Activated CD8-positive, alpha-beta memory T cell treated with anti-CD3 and anti-CD28 coated beads for 1 hour (primary cell): ENCODE results near the gene ZNF324.
A peak's percentile ranks its signal among the peaks of the same experiment; 100 is the strongest.
"Not testable (repeated sequence)": the region's sequence is repeated elsewhere in the genome, so short reads cannot be mapped to it uniquely, and the experiment has no call there.

Experiments
- DNase-seq, 2 donors: peaks; one replicate each; pipeline ENCODE4 v3.0.0-alpha.2; 2020; ENCODE audit warnings: low read depth in 1 of 2; ENCODE audit errors: extremely low read depth in 1 of 2

ZNF324 gene

DNA sequence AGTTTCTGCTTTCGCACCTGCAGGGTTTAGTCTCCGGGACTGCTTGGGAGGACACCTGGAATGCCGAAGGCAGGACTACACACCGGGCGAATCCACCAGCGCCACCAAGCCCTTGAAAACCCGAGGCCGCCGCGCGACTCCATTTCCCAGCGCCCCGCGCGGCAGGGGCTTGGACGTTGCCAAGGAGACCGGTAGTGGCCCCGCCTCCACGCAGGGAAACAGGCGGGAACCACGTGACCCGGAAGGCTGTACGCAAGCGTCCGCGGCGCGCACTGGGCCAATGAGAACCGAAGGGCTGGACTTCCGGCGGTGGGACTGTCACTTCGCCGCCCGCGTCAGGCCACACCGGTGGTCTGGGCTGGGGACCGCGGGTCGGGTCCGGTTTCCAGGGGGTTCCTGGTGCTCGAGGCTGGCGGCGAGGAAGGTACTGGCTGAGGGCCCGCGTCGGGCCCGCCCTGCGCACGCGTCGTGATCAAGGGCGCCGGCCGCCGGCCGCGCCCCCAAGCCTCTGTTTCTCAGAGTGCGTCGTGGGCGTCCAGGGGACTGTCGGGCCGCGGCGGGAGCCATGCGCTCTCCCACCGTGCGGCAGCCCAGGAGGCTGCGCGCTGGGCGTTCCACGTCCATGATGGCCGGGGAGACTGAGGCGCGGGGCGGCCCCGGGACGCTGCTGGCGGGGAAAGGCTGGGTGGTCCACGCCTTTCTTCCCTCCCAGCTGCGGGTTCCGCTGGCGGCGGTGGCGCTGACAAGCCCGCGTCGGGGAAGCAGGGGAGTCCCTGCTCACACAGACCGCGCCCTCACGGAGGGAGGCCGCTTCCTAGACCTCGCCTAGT, at the start of gene ZNF324:
ZNF324 (plus strand) TSS at position 321 of the 830 bp plus-strand sequence. CDS start 2,106 bp downstream, outside the sequence.
- DNase-seq = peak; percentile 96 to 97

DNA sequence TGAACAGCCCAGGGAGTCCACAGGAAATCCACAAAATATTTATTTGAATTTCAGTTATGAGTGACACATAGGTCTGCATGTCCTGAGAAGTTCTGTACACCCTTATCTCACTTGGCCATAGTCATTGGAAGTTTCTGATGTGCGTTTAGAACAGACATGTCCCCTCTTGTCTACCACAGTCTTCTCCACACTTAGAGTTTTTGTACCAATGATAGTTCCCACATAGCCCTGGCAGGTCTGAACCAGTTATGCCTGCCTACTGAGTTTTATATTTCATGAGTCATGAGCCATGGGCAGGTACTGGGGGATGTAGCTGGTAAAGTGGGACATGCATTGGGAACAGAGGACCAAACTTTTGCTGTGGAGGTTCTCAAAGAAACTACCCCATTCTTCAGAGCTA, 38.3 kb upstream of the ZNF324 start:
- no peak for DNase-seq

DNA sequence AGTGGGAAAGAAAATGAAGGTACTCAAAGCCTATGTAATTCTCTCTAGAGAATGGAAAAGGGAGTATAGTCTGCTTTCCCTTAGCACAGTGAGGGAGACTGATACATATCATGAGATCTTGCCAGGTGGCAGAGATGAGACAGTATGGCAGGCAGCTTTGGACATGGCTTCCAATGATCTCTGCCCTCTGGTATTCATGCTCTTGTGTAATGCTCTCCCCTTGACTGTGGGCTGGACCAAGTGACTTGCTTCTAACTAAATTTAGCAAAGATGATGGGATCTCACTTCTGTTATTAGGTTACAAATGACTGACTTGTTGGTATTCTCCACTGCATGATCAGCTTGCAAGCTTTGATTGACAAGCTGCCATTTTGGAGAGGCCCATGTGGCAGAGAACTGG, 37.1 kb upstream of the ZNF324 start:
- no peak for DNase-seq

DNA sequence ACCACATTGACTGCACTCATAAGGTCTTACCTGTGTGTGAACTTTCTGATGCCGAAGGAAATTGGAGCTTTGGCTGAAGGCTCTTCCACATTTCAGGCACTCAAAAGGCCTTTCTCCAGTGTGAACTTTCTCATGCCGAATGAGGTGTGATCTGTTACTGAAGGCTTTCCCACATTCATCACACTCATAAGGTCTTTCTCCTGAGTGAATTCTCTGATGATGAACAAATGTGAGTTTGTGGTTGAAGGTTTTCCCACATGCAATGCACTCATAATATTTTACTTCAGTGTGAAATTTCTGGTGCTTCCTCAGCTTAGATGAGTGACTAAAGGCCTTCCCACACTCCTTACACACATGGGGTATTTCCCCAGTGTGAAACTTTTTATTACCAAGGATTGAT, 32.7 kb upstream of the ZNF324 start:
- DNase-seq = no peak

DNA sequence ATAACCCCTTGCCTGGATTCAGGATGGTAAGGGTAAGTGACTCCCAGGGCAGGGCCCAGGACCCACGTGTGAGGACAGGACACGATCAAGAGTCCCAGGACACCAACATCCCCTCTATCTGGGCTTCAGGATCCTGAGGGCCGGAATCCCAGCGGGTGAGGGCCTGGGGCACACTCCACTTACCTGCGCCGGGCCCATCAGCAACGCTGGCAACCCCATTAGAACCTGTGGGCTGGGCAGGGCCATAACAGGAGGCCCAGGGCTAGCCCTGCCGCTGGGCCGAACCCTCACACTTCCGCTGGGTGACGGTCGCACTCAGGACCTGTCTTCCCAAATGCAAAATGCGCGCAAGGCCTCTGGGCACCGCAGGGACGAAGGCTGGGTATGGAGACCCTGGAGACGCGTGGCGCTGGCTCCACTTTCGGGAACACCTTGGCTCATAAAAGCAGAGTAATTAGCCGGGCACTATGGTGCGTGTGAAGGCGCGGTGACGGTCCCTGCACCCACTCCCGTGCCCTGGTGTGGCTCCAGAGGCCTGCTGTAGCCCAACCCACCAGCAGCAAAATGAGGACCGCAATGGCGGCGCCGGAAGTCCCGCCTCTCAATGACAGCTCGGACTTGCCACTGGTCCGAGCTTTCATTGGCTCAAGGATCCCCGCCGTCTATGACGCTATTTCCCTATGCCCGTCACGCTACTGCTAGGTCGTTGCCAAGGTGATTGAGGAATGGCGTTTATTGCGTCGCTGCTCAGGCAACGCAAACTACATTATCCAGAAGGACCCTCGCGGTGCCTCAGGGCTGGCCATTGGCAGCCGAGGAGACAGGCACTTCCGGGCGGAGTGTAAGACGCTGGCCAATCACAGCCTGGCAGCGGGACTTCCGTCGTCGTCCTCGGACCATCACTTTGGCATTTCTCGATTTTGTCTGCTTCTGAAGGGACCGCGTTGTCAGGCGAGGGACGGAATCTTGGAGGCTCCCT, 27.0 kb upstream of the ZNF324 start, which contains the start of gene ZNF132:
ZNF132 (minus strand) TSS at position 578 of the 979 bp plus-strand sequence; CDS start at position 246, 332 bp downstream.
- DNase-seq = peak; percentile 82 to 90

DNA sequence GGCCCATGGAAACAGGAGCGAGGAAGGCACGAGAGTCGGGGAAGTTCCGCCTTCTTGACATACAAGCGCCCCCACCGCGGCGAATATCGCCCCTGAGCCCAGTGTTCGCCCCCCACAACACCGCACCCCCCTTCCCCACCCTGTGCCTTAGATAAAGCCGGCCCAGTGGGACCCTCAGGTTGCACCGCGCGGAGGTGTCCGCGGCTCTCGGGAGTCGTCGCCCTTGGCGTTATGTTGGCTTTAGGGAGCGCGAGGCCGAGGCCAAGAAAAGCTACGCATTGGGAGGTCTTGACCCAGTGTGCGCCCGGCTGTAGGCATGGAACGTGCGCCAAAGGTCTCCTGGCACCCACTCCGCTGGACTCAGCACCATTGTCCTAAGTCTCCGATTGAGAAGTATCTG, 26.3 kb upstream of the ZNF324 start:
- no peak for DNase-seq

DNA sequence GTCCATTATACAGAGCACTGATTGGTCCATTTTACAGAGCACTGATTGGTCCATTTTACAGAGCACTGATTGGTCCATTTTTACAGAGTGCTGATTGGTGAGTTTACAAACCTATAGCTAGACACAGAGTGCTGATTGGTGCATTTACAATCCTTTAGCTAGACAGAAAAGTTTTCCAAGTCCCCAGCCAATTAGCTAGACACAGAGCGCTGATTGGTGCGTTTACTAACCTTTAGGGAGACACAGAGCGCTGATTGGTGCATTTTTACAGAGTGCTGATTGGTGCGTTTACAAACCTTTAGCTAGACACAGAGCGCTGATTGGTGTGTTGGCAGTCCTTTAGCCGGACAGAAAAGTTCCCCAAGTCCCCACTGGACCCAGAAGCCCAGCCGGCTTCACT, 23.9 kb upstream of the ZNF324 start:
- DNase-seq = not testable (repeated sequence)

DNA sequence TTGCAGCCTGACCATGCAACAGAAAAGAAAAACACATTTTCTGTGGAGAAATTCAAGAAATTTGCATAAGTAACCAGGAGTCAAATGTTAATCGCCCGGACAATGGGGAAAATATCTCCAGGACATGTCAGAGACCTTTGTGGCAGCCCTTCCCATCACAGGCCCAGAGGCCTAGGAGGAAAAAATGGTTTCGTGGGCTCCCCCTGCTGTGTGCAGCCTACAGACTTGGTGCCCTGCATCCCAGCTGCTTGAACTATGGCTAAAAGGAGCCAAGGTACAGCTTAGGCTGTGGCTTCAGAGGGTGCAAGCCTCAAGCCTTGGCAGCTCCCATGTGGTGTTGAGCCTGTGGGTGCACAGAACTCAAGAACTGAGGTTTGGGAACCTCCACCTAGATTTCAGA, 18.0 kb upstream of the ZNF324 start:
- not testable (repeated sequence) for DNase-seq

DNA sequence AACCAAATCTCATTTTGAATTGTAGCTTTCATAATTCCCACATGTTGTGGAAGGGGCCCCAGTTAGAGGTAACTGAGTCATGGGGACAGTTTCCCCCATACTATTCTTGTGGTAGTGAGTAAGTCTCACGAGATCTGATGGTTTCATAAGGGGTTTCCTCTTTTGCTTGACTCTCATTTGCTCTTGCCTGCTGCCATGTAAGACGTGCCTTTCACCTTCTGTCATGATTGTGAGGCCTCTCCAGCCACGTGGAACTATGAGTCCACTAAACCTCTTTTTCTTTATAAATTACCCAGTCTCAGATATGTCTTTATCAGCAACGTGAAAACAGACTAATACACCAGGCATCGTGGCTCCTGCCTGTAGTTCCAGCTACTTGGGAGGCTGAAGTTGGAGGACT, 16.9 kb upstream of the ZNF324 start:
- DNase-seq = not testable (repeated sequence)

DNA sequence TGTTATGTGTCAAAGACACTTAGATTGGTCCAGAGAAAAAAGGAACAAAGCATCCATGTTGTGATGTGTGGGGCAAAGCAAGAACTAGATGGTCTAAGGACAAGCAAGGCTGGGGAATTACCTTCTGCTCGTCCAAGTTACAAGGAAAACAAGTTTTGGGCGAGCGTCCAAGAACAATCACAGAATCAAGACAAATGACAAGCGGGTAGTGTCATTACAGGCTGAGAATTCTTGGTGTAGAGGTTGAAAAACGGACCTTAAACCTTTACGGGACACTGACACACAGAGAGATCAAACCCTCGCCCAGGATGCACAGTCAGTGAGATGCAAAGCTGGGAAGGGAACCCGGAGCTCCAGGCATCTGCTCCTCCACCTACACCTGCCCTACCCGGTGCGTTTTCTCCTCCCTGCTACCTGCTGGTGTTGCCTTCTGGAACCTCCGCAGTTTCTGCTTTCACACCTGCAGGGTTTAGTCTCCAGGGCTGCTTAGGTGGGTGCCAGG, 16.0 kb upstream of the ZNF324 start:
- no peak for DNase-seq

DNA sequence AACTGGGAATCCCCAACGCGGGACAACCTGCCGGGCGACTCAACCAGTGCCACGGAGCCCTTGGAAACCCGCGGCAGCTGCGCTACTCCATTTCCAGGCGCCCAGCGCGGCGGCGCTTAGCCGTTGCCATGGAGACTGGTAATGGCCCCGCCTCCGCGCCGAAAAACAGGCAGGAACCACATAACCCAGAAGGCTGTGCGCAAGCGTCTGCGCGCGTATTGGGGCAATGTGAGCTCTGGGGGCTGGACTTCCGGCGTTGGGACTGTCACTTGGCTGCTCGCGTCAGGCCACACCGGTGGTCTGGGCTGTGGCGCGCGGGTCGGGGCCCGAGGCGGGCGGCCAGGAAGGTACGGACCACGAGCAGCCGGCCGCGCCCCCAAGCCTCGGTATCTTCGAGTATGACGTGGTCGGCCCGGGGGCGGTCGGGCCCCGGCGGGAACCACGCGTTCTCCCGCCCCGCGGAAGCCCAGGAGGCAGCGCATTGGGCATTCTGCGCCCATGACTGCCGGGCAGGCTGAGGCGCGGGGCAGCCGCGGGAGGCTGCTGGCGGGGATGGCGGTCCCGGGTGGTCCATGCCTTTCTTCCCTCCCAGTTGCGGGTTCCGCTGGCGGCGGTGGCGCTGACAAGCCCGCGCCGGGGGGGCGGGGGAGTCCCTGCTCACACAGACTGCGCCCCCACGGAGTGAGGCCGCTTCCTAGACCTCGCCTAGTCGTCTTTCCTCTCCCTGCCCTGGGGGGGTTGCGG, 15.3 kb upstream of the ZNF324 start, which contains the start of gene ZNF324B:
ZNF324B (plus strand) TSS at position 265 of the 744 bp plus-strand sequence. CDS start 2,080 bp downstream, outside the sequence.
- DNase-seq = peak; percentile 90 to 94

DNA sequence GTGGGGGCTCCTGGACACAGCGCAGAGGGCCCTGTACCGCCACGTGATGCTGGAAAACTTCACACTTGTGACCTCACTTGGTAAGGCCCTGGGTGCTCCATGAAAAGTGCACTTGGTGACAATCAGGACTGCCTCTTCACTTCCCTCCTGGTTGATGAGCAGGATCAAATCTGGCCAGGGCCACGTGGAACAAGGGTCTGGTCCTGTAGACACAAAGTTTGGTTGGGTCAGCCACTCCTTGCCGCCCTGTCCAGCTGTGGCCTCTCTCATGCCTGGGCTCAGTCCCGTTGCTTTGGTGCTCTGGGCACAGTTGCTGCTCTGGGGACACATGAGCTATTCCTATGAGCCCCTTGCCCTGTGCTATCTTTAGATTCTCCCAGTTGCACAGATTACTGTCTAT, 13.1 kb upstream of the ZNF324 start:
- DNase-seq = no peak

DNA sequence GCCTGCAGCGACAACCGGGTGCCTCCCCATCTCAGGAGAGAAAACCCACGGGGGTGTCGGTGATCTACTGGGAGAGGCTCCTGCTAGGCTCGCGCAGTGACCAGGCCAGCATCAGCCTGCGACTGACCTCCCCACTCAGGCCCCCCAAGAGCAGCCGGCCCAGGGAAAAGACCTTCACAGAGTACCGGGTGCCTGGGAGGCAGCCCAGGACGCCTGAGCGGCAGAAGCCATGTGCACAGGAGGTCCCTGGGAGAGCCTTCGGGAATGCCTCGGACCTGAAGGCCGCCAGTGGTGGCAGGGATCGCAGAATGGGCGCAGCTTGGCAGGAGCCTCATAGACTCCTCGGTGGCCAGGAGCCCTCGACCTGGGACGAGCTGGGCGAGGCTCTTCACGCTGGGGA, 11.6 kb upstream of the ZNF324 start:
- DNase-seq = no peak

DNA sequence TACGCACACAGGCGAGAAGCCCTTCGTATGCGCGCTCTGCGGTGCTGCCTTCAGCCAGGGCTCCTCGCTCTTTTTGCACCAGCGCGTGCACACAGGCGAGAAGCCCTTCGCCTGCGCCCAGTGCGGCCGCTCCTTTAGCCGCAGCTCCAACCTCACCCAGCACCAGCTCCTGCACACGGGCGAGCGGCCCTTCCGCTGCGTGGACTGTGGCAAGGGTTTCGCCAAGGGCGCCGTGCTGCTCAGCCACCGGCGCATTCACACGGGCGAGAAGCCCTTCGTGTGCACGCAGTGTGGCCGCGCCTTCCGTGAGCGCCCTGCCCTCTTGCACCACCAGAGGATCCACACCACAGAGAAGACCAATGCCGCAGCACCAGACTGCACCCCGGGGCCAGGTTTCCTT, 10.8 kb upstream of the ZNF324 start:
- DNase-seq = no peak

DNA sequence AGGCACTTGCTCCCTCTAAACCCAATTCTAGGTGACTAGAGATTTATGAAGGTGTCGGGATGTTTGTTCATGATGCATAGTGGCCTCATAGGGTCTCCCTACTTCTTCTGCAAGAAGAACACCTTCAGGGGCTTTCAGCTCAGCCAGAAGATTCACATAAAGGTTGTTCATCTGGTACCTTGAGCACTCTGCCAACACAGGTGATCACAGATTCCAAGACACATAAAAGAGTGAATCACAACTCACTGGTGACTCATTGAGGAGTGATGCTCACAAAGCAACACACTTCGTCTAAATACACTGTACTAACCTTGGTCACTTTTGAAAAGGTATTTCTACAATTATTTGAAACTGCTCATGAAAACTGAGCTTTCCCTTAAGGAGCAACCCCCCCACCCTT, 6.8 kb upstream of the ZNF324 start:
- DNase-seq = no peak

DNA sequence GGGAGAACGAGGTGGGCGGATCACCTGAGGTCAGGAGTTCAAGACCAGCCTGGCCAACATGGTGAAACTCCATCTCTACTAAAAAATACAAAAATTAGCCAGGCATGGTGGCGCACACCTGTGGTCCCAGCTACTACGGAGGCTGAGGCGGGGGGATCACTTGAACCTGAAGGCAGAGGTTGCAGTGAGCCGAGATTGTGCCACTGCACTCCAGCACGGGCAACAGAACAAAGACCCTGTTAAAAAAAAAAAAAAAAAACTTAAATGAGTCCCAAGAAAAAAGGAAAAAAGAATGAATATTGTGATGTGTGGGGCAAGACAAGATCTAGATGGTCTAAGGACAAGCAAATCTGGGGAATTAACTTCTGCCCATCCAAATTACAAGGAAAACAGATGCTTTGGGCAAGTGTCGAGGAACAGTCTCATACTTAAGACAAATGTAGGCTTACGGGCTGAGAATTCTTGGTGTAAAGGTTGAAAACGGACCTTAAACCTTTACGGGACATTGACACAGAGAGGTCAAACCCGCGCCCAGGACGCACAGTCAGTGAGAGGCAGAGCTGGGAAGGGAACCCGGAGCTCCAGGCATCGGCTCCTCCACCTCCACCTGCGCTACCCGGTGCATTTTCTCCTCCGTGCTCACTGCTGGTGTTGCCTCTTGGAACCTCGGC, 656 bp upstream of the ZNF324 start:
- no peak for DNase-seq

DNA sequence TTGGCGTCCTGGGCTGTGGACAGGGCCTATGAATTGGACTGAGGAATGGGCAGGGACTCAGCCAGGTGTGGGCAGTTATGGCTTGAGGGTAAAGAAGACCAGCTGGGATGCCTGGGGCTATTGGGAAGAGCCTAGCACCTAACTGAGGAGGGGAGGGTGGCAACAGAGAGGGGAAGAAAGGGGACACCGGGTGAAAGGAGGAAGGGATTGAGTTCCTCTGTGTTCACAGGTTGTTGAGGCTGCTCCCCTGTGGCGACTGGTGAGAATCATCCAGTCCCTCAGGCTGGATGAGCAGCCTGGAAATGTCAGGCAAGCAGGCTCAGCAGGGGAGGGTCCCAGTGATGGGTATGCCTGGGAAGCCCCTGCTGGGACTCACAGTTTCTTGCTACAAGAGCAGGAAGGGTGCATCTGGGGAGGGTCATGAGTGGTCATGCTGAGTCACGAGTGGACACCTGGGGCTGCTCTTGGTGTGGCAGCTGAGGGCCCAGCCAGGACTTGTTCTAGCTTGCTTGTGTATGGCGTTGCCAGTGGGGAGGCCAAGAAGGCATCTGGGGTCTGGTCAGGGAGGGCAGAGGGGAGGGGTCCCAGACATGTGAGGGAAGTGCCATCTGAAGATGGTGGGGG, 1.4 kb downstream of the ZNF324 start:
- DNase-seq = no peak

DNA sequence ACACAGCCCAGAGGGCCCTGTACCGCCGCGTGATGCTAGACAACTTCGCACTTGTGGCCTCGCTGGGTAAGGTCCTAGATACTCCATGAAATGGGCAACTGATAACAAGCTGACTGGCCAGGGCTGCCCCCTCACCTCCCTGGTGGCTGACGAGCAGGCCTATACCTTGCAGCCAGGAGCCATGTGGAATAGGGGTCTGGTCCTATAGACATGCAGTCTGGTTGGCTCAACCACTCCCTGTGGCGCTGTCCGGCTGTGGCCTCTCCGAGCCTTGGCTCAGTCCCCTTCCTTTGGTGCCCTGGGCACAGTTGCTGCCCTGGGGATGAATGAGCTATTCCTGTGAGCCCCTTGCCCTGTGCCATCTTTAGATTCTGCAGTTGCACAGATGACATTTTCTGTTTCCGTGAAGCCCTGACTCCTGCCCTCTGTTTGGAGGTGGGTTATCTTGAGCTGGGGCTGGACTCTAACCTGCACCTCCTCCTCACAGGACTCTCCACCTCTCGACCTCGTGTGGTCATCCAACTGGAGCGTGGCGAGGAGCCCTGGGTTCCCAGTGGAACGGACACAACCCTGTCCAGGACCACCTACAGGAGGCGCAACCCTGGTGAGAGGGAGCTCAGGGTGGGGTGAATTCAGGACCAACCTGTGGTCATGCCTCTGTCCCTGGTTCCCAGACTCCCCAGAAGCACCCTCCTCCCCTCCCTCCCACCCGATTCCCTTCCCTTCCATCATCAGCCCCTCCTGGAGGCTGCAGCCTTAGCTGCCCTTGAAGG, 2.5 kb downstream of the ZNF324 start:
- DNase-seq = no peak
